ENCODE measurements around the gene RPL37A.
A peak's percentile ranks its signal among the peaks of the same experiment; 100 is the strongest.
"Not testable (repeated sequence)": the region's sequence is repeated elsewhere in the genome, so short reads cannot be mapped to it uniquely, and the experiment has no call there.

Gene RPL37A

DNA sequence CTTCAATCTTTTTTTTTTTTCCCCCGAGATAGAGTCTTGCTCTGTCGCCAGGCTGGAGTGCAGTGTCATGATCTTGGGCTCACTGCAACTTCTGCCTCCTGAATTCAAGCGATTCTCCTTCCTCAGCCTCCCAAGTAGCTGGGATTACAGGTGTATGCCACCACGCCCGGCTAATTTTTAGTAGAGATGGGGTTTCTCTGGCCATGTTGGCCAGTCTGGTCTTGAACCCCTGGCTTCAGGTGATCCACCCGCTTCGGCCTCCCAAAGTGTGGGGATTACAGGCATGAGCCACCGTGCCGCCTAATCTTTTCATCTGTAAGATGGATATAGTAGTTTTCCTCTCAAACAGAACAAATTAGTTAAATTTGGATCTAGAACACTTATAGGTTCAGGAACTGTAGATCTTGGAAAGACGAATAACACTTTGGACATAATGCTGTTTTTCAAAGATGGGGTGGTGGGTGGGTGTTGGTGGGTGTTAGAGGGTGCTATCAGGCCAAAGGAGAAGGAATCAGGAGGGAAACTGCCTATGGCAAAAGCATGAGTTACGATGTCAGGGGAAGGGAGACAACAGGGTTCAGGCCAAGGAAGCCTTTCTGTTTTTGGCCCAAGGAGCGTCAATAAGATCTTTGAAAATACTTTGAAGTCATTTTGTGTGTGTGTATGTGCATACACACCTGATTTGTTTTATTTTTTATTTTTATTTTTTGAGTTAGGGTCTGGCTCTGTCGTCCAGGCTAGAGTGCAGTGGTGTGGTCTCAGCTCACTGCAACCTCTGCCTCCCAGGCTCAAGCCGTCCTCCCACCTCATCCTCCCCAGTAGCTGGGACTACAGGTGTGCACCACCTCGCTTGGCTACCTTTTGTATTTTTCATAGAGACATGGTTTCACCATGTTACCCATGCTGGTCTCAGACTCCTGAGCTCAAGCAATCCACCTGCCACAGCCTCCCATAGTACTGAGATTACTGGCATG, 6.8 kb downstream of the RPL37A start:
- 0 out of 2 replicates have a peak overlapping the region, but pooled peaks have one; percentile 35 for H3K27ac ChIP-seq
- TF ChIP-seq, protein P1, sequence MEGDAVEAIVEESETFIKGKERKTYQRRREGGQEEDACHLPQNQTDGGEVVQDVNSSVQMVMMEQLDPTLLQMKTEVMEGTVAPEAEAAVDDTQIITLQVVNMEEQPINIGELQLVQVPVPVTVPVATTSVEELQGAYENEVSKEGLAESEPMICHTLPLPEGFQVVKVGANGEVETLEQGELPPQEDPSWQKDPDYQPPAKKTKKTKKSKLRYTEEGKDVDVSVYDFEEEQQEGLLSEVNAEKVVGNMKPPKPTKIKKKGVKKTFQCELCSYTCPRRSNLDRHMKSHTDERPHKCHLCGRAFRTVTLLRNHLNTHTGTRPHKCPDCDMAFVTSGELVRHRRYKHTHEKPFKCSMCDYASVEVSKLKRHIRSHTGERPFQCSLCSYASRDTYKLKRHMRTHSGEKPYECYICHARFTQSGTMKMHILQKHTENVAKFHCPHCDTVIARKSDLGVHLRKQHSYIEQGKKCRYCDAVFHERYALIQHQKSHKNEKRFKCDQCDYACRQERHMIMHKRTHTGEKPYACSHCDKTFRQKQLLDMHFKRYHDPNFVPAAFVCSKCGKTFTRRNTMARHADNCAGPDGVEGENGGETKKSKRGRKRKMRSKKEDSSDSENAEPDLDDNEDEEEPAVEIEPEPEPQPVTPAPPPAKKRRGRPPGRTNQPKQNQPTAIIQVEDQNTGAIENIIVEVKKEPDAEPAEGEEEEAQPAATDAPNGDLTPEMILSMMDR (conservative IDR thresholded peaks at IDR 0.05; ENCODE audit: low read depth) = no peak
- no peak for DNase-seq (ENCODE audit: low spot score)
- ChIA-PET POLR2A (ENCODE audit: low non-redundant PET) (interaction anchor here (0.7 kb wide), 1 partner anchor 94 kb away, joined by 21 read pairs; no protein-coding TSS in a partner anchor), CTCF (interaction anchor here (0.6 kb wide), 1 partner anchor 1145 kb away, joined by 3 read pairs; no protein-coding TSS in a partner anchor)

DNA sequence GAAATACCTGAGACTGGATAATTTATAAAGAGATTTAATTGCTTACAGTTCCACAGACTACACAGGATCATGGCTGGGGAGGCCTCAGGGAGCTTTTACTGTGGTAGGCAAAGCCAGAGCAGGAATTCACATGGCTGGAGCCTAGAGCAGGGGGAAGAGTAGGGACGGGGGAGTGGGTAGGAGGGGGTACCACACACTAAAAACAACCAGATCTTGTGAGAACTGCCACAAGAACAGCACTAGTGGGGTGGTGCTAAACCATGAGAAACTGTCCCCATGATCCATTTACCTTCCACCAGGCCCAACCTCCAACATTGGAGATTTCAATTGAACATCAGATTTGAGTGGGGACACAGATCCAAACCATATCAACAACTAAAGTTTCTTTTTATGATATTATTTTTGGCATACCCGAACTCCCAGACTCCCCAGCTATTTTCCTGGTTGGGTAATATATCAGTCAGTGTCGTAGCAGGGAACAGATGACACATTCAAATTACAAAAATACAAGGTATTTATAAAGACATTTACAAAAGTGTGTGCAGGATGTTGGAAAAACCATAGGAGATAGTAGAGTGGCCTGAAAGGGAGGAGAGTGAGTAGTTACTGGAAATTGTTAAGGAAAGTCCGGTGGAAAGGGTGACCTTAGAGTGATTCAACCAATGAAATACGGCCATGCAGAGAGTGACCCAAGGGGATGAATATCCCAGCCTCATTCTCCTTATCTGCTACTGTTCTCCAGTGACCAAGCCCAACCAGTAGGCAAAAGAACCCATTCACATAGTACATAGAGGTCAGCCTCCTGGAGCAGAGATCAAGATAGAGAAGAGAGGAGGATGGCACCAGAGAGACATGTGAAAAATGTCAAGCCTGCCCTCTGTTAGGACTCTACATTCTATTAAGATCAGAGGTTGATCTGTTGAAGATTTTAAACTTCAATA, 8.8 kb downstream of the RPL37A start:
- CTCF ChIA-PET = interaction anchor here (0.7 kb wide), 1 partner anchor 103 kb away, joined by 5 read pairs; no protein-coding TSS in a partner anchor
- peak overlapping the region; percentile 29; the same call in 1 of the 2 replicates for H3K27ac ChIP-seq
- DNase-seq (ENCODE audit: low spot score) = no peak
- TF ChIP-seq, protein P1 (conservative IDR thresholded peaks at IDR 0.05; ENCODE audit: low read depth) = no peak
- POLR2A ChIA-PET (ENCODE audit: low non-redundant PET) = no interaction called here

DNA sequence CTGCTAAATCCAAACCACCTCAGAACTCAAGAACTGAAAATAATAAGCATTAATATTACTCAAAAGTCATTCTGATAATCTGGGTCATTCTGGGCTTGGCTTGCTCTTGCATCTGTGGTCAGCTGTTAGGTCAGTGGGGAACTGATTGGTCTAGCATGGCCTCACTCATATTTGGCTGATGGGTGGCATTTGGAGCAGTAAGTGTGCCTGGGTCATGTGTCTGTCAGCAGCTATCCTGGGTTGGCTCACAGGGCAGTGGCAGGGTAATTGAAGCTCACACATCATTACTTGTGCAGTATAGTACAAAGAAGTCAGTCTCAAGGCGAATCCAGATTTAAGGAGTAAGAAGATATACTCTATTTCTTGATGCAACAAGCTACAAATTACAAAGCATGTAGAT, 9.6 kb downstream of the RPL37A start:
- CTCF ChIA-PET = no interaction called here
- DNase-seq (ENCODE audit: low spot score) = no peak
- no peak overlapping the region for H3K27ac ChIP-seq
- TF ChIP-seq, protein P1 (conservative IDR thresholded peaks at IDR 0.05; ENCODE audit: low read depth) = no peak
- POLR2A ChIA-PET (ENCODE audit: low non-redundant PET) = no interaction called here

DNA sequence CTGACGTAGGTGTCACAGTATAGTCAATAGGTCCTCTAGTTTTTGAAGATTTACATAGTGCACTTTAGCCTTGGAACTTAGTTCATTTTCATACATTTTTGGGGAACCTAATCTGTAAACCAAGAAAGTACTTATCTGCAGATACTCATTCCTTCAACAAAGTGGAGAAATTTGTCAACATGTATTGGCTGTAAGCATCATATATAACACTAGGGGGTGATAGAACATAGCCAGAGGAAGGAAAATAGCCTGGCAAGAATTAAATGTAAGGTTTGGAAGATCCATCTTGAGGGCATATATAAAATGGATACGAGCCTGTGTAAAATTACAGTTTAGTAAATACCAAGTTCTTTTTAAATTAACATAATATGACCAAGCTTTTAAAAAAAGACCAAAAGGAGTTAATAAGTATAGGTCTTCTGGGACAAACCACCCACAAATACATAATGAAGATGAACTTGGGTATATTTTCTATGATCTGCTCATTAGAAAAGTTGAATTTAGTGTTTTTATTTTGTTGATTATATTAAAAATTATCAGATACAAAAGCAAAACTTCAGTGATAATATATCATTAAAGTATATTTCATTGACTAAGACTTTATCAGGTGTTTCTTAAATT, 18.2 kb downstream of the RPL37A start:
- POLR2A ChIA-PET (ENCODE audit: low non-redundant PET) = no interaction called here
- peak; percentile 69 for DNase-seq (ENCODE audit: low spot score)
- CTCF ChIA-PET = interaction anchor here (0.5 to 7.1 kb wide), 7 partner anchors 9 to 840 kb away, joined by 3 to 63 read pairs (median 4); no protein-coding TSS in a partner anchor
- H3K27ac ChIP-seq = no peak overlapping the region
- TF ChIP-seq, protein P1 (conservative IDR thresholded peaks at IDR 0.05; ENCODE audit: low read depth) = peak; percentile 86

DNA sequence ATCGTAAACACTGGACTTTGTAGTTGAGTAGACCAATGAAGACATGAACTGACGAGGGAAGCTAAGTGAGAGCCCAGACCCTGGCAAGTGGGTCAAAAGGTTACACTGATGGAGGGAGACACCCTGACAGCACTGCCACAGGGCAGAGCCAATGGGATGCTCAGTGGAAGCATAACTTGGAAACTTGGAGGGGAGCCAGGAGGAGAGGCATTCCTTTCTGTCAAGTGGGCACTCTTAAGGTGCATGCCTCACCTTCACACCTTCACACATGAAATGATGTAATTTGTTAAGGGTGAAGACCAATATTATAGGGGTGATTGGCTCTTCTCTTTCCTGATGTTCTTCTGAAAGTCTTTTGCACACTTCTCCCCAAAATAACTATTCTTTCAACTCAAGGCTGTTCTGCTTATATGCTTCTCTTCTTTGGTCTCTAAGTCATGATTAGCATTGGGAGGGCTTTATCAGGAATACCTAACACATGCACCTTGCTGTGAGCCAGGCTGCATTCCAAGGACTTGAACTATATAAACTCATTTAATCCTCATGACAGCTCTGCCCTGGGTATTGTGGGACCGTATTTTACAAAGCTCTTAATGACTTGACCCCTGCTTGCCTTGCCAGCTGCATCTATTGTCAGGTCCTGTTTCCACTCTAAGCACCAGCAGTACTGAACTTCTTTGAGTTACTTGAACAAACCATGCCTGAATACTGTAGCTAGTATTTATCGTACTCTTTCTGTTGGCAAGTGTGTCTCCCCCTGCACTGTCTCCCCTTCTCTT, 19.0 kb downstream of the RPL37A start:
- POLR2A ChIA-PET (ENCODE audit: low non-redundant PET) = no interaction called here
- TF ChIP-seq, protein P1 (conservative IDR thresholded peaks at IDR 0.05; ENCODE audit: low read depth) = no peak
- CTCF ChIA-PET = interaction anchor here (0.5 to 7.1 kb wide), 7 partner anchors 9 to 562 kb away, joined by 3 to 63 read pairs (median 5); no protein-coding TSS in a partner anchor
- H3K27ac ChIP-seq = no peak overlapping the region
- no peak for DNase-seq (ENCODE audit: low spot score)

DNA sequence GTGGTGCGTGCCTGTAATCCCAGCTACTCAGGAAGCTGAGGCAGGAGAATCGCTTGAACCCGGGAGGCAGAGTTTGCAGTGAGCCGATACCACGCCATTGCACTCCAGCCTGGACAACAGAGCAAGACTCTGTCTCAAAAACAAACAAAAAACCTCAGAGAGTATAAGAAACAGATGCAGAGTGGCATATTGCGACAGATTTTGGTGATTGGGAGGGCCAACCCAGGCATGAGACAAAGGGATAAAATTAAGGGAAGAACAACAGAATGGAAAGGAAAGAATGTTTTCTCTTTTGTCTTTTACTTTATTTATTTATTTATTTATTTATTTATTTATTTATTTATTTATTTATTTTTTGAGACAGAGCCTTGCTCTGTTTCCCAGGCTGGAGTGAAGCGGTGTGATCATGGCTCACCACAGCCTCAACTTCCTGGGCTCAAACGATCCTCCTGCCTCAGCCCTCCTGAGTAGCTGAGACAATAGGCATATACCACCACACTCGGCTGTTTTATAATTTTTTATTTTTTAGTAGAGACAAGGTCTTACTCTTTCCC, 20.0 kb downstream of the RPL37A start:
- DNase-seq (ENCODE audit: low spot score); H3K27ac ChIP-seq; POLR2A ChIA-PET (ENCODE audit: low non-redundant PET): not testable (repeated sequence)
- CTCF ChIA-PET = interaction anchor here (1.4 to 7.1 kb wide), 4 partner anchors 13 to 148 kb away, joined by 5 to 63 read pairs (median 8); no protein-coding TSS in a partner anchor

Measured in RWPE1 (cell line).